ENCODE results near the gene LAGE3. TPM values are rescaled to one million over a fixed set of nuclear protein-coding genes. Genes with fewer than 3 reads are reported as not detected.

Gene LAGE3
- polyA plus RNA-seq, 1 donor (not counting 4 experiments of a cell fraction or from before 2014, with no cell fraction given), result 9.3 TPM

DNA sequence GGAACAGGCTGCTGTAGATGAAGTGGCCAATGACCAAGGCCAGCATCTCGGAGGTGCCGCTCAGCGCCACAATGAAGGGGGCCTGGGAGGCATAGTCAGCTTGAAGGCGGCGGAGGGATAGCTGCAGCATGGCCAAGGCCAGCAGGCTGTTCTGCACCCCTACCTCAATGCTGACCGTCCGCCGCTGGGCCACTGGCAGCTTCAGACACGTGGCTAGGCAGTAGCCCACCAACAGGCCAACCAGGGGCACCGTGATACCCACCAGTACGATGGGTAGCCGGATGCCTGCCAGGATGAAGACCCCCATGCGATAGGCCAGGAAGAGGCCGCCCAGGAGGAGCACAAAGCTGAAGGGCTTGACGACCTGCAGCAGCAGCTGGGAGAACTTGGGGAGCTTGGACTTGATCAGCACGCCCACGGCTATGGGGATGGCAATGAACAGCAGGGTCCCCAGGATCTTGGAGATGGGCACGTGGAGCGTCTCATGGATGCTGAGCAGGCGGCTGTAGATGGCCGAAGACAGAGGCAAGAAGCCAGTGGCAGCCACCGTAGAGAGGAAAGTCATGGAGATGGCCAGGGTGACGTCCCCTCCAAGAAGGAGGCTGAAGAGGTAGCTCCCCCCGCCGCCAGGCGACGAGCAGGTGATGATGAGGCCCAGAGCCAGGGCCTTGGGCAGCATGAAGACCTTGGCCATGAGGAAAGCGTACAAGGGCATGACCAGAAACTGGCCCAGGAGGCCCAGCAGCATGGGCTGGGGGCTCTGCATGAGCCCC is 8.6 kb upstream of the LAGE3 start:
- Histone ChIP-seq H3K9me1 (ENCODE audit: control insufficient read depth, extremely low read depth, insufficient read depth, low read length) (no peaks in the 10 kb centered on the region), H3K79me2 (ENCODE audit: control insufficient read depth, insufficient read depth, low read length) (peaks cover 11% of the 10 kb centered on the region), H3K36me3 (ENCODE audit: control insufficient read depth in 2 of 2, extremely low read depth in 1 of 2, insufficient read depth in 2 of 2, low read length in 2 of 2) (peaks cover 5 to 8% of the 10 kb centered on the region in 2 experiments), H3K9me3 (ENCODE audit: control insufficient read depth, low read depth, low read length) (no peaks in the 10 kb centered on the region), H3K9ac (ENCODE audit: control insufficient read depth, extremely low read depth, insufficient read depth, low read length) (no peak overlapping the region), H3K4me1 (ENCODE audit: control insufficient read depth, extremely low read depth, insufficient read depth, low read length) (peaks cover 13% of the 10 kb centered on the region), H3K27ac (ENCODE audit: control insufficient read depth, insufficient read depth, low read length) (no peak overlapping the region), H3K27me3 (ENCODE audit: control insufficient read depth, extremely low read depth, insufficient read depth, low read length) (no peaks in the 10 kb centered on the region), H3K4me2 (ENCODE audit: control insufficient read depth, extremely low read depth, insufficient read depth, low read depth, low read length) (no peak overlapping the region), H3K4me3 (ENCODE audit: control insufficient read depth in 2 of 3, extremely low read depth in 1 of 3, insufficient read depth in 2 of 3, low read depth in 1 of 3, low read length in 3 of 3) (no peak overlapping the region), H2AFZ (ENCODE audit: control insufficient read depth, low read length) (no peak overlapping the region), H4K20me1 (ENCODE audit: control insufficient read depth, extremely low read depth, insufficient read depth, low read length) (no peaks in the 10 kb centered on the region)
- no peak for TF ChIP-seq EZH2 (IDR thresholded peaks at IDR 0.05; ENCODE audit: low read length)
- TF ChIP-seq CTCF (optimal IDR thresholded peaks at IDR 0.05 in 1 of 3, IDR thresholded peaks at IDR 0.05 in 1 of 3, conservative IDR thresholded peaks at IDR 0.05 in 1 of 3; ENCODE audit: extremely low read depth in 1 of 3, insufficient read depth in 2 of 3, low read length in 3 of 3), result no peak
- dilution Hi-C loops (cut with MboI; ENCODE audit: extremely low pct_ligation_motif_present, low sequenced_read_pairs), result no loop called here
- DNase-seq (ENCODE audit: low read depth, low spot score) (no peak), FAIRE-seq (no peak)

DNA sequence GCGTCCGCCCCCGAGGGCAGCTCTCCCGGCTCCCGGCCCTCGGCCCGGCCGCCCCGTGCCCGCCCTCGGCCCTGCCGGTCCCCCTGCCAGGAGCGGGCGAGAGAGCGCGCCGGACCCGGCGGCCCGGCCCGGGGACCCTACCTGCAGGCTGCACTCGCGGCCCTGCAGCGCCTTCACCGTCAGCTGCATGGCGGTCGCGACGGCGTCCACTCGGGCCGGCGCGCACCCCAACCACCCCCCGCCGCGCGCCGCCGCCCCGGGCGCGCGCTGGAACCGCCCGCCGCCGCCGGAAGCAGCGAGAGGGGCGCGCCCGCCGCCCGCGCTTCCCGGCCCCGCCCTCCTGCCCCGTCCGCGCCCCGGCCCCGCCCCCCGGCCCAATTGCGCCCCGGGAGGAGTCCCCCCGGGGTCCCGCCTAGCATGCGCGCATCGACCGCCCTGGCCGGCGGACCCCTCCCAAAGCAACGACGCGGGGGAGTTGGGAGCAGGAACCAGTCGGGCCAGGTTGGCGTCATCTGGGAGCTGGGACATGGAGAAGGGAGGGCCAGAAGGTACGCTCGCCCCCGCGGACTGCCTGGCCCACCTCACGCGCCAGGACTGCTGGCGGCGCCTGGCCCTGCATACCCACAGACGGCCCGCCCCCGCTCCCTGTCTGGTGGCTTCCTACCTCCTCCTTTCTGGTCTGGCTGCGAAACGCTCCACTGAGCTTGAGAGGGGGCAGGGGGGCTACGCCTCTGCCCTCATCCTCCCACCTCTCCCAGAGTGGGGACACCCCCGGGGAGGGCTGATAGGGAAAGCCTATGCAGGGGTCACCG is 7.5 kb upstream of the LAGE3 start, which contains the start of gene UBL4A:
Gene UBL4A, minus strand, starts transcription at position 220 of the 812 bp plus-strand sequence. Its CDS starts 31 bp downstream, at position 189.
- dilution Hi-C loops (cut with MboI; ENCODE audit: extremely low pct_ligation_motif_present, low sequenced_read_pairs), result no loop called here
- no peak within 1 kb of the TSS for H2AFZ ChIP-seq (ENCODE audit: control insufficient read depth, low read length)

More for the DNA sequence above, 7.5 kb upstream of the LAGE3 start, which contains the start of gene UBL4A:
- Histone ChIP-seq H3K4me1 (ENCODE audit: control insufficient read depth, extremely low read depth, insufficient read depth, low read length) (peaks cover 13% of the 10 kb centered on the region), H4K20me1 (ENCODE audit: control insufficient read depth, extremely low read depth, insufficient read depth, low read length) (no peaks in the 10 kb centered on the region), H3K9ac (ENCODE audit: control insufficient read depth, extremely low read depth, insufficient read depth, low read length) (peak within 1 kb of the TSS; percentile 60), H3K4me2 (ENCODE audit: control insufficient read depth, extremely low read depth, insufficient read depth, low read depth, low read length) (peak within 1 kb of the TSS; percentile 70), H3K27me3 (ENCODE audit: control insufficient read depth, extremely low read depth, insufficient read depth, low read length) (no peaks in the 10 kb centered on the region), H3K27ac (ENCODE audit: control insufficient read depth, insufficient read depth, low read length) (no peak within 1 kb of the TSS), H3K79me2 (ENCODE audit: control insufficient read depth, insufficient read depth, low read length) (peaks cover 11% of the 10 kb centered on the region), H3K36me3 (ENCODE audit: control insufficient read depth in 2 of 2, extremely low read depth in 1 of 2, insufficient read depth in 2 of 2, low read length in 2 of 2) (peaks cover 5 to 8% of the 10 kb centered on the region in 2 experiments), H3K9me1 (ENCODE audit: control insufficient read depth, extremely low read depth, insufficient read depth, low read length) (no peaks in the 10 kb centered on the region), H3K9me3 (ENCODE audit: control insufficient read depth, low read depth, low read length) (no peaks in the 10 kb centered on the region), H3K4me3 (ENCODE audit: control insufficient read depth in 2 of 3, extremely low read depth in 1 of 3, insufficient read depth in 2 of 3, low read depth in 1 of 3, low read length in 3 of 3) (peak within 1 kb of the TSS; percentile 47 to 58 (median 55))
- TF ChIP-seq EZH2 (IDR thresholded peaks at IDR 0.05; ENCODE audit: low read length) (no peak), CTCF (optimal IDR thresholded peaks at IDR 0.05 in 1 of 3, IDR thresholded peaks at IDR 0.05 in 1 of 3, conservative IDR thresholded peaks at IDR 0.05 in 1 of 3; ENCODE audit: extremely low read depth in 1 of 3, insufficient read depth in 2 of 3, low read length in 3 of 3) (no peak)
- FAIRE-seq, result no peak
- DNase-seq (ENCODE audit: low read depth, low spot score), result peak; percentile 5
